Loucy (cell line): ENCODE data around the gene KLRD1.

Experiments
- H2AFZ ChIP-seq: fragments of 200-600 bp; sonication (generic); 2 replicates; pipeline ENCODE4 v1.6.0; 2016; ENCODE audit warnings: antibody characterized with exemption, mild to moderate bottlenecking, low read length, moderate library complexity
- H3F3A ChIP-seq: fragments of 200-600 bp; 2 replicates; pipeline ENCODE4 v1.6.0; 2016; ENCODE audit warnings: antibody characterized with exemption, low read depth, mild to moderate bottlenecking
- H3K27me3 ChIP-seq: fragments of 200-600 bp; sonication (generic); 2 replicates; pipeline ENCODE4 v1.6.1; 2014; ENCODE audit warnings: low read length, mild to moderate bottlenecking; ENCODE audit not compliant: insufficient read depth, poor library complexity, severe bottlenecking
- H3K36me3 ChIP-seq: fragments of 200-600 bp; sonication (generic); 2 replicates; pipeline ENCODE4 v1.6.1; 2016; ENCODE audit warnings: low read length; ENCODE audit not compliant: insufficient read depth
- H3K4me1 ChIP-seq: fragments of 200-600 bp; sonication (generic); 2 replicates; pipeline ENCODE4 v1.5.1; 2014; ENCODE audit warnings: low read length, mild to moderate bottlenecking; ENCODE audit not compliant: insufficient read depth, poor library complexity, severe bottlenecking
- H3K4me2 ChIP-seq: fragments of 200-600 bp; sonication (generic); 2 replicates; pipeline ENCODE4 v1.6.0; 2014; ENCODE audit warnings: antibody characterized with exemption, low read length, low read depth, mild to moderate bottlenecking; ENCODE audit not compliant: poor library complexity, severe bottlenecking
- H3K4me3 ChIP-seq: fragments of 200-600 bp; sonication (generic); 2 replicates; pipeline ENCODE4 v1.5.1; 2014; ENCODE audit warnings: low read length, mild to moderate bottlenecking, mixed read lengths; ENCODE audit not compliant: poor library complexity, severe bottlenecking
- H3K79me2 ChIP-seq: fragments of 200-600 bp; sonication (generic); 2 replicates; pipeline ENCODE4 v1.6.1; 2014; ENCODE audit warnings: low read length; ENCODE audit not compliant: insufficient read depth
- H3K9ac ChIP-seq: fragments of 200-600 bp; sonication (generic); 2 replicates; pipeline ENCODE4 v1.6.0; 2014; ENCODE audit warnings: mild to moderate bottlenecking, low read depth, low read length, moderate library complexity; ENCODE audit not compliant: poor library complexity, severe bottlenecking
- H3K9me2 ChIP-seq: fragments of 200-600 bp; sonication (generic); replicated peaks from 2 replicates; pipeline ENCODE4 v1.6.1; 2016; ENCODE audit warnings: low read depth, low read length, mixed read lengths
- H3K9me3 ChIP-seq: fragments of 200-600 bp; sonication (generic); 2 replicates; pipeline ENCODE4 v1.6.1; 2014; ENCODE audit warnings: mild to moderate bottlenecking, antibody characterized with exemption, low read length, low read depth; ENCODE audit not compliant: insufficient read depth
- H4K20me1 ChIP-seq: fragments of 200-600 bp; sonication (generic); 2 replicates; pipeline ENCODE4 v1.6.0; 2014; ENCODE audit warnings: antibody characterized with exemption, low read length, mild to moderate bottlenecking; ENCODE audit not compliant: insufficient read depth, poor library complexity, severe bottlenecking
- EZH2phosphoT487 ChIP-seq: fragments of 200-600 bp; IDR thresholded peaks from 2 replicates; pipeline ENCODE4 v1.6.1; 2018; ENCODE audit warnings: antibody characterized with exemption, mild to moderate bottlenecking, moderate library complexity, borderline replicate concordance
- TF ChIP-seq, protein P1 (sequence below): fragments of 200-600 bp; sonication (generic); conservative IDR thresholded peaks from 2 replicates; pipeline ENCODE4 v1.5.1; 2014; ENCODE audit warnings: mild to moderate bottlenecking, antibody characterized with exemption, low read length

Gene KLRD1

DNA sequence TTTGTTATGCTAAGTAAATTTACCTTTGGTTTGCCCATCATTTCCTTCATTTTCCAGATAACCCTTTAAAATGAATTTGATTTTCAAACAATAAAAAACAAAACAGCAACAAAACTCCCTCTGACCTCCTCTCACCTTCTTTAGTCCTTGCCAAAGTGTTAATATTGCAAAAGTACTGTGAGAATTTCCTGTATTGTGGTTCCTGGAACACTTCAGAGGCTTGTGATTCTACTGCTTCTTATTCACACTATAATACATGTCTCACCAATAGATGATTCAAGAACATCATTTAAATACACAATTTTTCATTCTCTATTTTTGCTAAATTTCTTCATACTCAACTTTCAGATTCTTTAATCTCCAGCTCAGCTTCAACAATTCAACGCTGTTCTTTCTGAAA is at the start of gene KLRD1:
KLRD1 (plus strand) TSS at position 241 of the 400 bp plus-strand sequence. CDS start 208 bp downstream, outside the sequence.
- Histone ChIP-seq H3K79me2 (no peaks in the 10 kb centered on the region), H3K36me3 (no peaks in the 10 kb centered on the region), H3K4me1 (peaks cover 6% of the 10 kb centered on the region), H3K9me2 (no peaks in the 10 kb centered on the region), H3K9me3 (no peaks in the 10 kb centered on the region), H2AFZ (no peak within 1 kb of the TSS), H3K9ac (no peak within 1 kb of the TSS), H3F3A (no peaks in the 10 kb centered on the region), H4K20me1 (no peaks in the 10 kb centered on the region), H3K4me2 (no peak within 1 kb of the TSS), H3K27me3 (no peaks in the 10 kb centered on the region), H3K4me3 (no peak within 1 kb of the TSS)
- TF ChIP-seq, protein P1, sequence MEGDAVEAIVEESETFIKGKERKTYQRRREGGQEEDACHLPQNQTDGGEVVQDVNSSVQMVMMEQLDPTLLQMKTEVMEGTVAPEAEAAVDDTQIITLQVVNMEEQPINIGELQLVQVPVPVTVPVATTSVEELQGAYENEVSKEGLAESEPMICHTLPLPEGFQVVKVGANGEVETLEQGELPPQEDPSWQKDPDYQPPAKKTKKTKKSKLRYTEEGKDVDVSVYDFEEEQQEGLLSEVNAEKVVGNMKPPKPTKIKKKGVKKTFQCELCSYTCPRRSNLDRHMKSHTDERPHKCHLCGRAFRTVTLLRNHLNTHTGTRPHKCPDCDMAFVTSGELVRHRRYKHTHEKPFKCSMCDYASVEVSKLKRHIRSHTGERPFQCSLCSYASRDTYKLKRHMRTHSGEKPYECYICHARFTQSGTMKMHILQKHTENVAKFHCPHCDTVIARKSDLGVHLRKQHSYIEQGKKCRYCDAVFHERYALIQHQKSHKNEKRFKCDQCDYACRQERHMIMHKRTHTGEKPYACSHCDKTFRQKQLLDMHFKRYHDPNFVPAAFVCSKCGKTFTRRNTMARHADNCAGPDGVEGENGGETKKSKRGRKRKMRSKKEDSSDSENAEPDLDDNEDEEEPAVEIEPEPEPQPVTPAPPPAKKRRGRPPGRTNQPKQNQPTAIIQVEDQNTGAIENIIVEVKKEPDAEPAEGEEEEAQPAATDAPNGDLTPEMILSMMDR, result no peak
- TF ChIP-seq EZH2phosphoT487, result no peak

DNA sequence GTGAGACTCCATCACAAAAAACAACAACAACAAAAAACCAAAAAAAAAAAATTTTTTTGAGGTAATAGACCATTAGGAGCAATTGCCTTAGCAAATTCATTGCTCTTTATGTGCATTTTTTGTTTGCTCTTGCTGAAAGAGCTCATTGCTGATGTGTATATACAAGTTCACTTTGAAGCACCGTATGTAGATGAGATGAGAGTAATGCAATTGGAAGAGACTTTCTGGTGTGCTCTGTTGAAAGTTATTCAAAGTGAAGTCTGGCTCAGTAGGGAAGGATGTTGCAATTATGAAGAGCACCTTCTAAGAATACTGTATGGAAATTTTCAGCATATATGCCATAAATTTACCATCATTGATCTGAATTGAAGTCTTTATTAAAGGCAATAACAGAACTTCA is 46.7 kb upstream of the KLRD1 start:
- Histone ChIP-seq H3K36me3 (no peaks in the 10 kb centered on the region), H2AFZ (no peak overlapping the region), H3K4me2 (no peak overlapping the region), H3K4me3 (no peak overlapping the region), H3K9me2 (no peaks in the 10 kb centered on the region), H3K9ac (no peak overlapping the region), H3K27me3 (no peaks in the 10 kb centered on the region), H3K79me2 (no peaks in the 10 kb centered on the region), H3K4me1 (no peaks in the 10 kb centered on the region), H3K9me3 (no peaks in the 10 kb centered on the region), H4K20me1 (no peaks in the 10 kb centered on the region), H3F3A (no peaks in the 10 kb centered on the region)
- TF ChIP-seq, protein P1, result no peak
- no peak for TF ChIP-seq EZH2phosphoT487

DNA sequence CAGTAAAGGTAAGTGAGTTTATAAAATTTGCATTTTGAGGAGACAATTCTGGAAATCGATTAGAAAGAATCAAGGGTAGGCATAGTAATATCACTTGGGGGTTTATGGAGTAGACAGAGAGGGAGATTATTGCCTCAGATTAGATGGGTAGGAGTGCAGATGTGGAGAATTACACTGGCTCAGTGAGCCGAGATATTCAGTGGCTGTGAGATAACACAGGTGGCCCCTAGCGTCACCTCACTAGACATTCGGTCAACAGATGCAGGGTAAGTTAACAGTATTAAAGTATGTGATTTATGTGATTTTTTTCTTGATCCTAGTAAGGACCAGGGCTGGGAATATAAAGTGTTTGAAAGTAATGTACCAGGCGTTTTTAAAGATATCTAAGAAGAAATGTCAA is 39.6 kb upstream of the KLRD1 start:
- TF ChIP-seq, protein P1, result no peak
- no peak for TF ChIP-seq EZH2phosphoT487
- no peak overlapping the region for H3K4me2 ChIP-seq

More for the DNA sequence above, 39.6 kb upstream of the KLRD1 start:
- H3K9me2 ChIP-seq, result no peaks in the 10 kb centered on the region
- H3K4me3 ChIP-seq, result no peak overlapping the region
- H2AFZ ChIP-seq, result no peak overlapping the region
- H3F3A ChIP-seq, result no peaks in the 10 kb centered on the region
- no peaks in the 10 kb centered on the region for H3K36me3 ChIP-seq
- no peaks in the 10 kb centered on the region for H4K20me1 ChIP-seq
- no peaks in the 10 kb centered on the region for H3K4me1 ChIP-seq
- no peaks in the 10 kb centered on the region for H3K27me3 ChIP-seq
- no peaks in the 10 kb centered on the region for H3K79me2 ChIP-seq
- H3K9me3 ChIP-seq, result no peaks in the 10 kb centered on the region
- no peak overlapping the region for H3K9ac ChIP-seq
